HG02759 (cell line): ENCODE measurements around the gene APOO.

ENCODE experiments used
- ATAC-seq: cut with Tn5 transposase; IDR thresholded peaks from one replicate; pipeline ENCODE4 v1.9.1; 2021; ENCODE audit warnings: mild to moderate bottlenecking, moderate library complexity; ENCODE audit not compliant: unreplicated experiment

APOO gene

DNA sequence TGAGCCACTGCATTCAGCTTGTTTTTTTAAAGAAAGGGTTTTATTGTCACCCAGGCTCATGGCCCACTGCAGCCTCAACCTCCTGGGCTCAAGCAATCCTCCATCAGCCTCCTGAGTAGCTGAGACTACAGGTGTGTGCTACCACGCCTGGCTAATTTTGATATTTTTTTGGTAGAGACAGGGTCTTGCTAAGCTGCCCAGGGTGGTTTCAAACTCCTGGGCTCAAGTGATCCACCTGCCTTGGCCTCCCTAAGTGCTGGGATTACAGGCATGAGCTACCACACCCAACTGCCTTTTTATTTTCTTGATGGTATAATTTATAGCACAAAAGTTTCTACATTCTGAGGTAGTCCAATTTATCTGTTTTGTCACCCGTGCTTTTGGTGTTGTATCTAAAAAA lies 85.9 kb downstream of the APOO start:
- ATAC-seq: no peak

DNA sequence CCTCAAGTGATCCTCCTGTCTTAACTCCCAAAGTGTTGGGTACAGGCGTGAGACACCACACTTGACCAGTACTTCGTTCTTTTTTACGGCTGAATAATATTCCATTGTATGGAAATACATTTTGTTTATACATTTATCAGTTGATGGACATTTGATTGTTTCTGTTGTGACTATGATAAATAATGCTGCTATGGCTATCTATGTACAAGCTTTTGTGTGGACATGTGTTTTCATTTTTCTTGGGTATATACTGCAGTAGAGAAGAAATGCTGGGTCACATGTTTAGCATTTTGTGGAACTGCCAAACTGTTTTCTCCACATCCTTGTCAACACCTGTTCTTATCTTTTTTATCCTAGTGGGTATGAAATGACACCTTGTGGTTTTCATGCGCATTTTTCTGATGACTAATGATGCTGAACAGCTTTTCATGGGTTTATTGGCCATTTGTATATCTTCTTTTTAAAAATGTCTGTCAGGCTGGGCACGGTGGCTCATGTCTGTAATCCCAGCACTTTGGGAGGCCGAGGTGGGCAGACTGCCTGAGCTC lies 87.4 kb downstream of the APOO start:
- no peak for ATAC-seq

DNA sequence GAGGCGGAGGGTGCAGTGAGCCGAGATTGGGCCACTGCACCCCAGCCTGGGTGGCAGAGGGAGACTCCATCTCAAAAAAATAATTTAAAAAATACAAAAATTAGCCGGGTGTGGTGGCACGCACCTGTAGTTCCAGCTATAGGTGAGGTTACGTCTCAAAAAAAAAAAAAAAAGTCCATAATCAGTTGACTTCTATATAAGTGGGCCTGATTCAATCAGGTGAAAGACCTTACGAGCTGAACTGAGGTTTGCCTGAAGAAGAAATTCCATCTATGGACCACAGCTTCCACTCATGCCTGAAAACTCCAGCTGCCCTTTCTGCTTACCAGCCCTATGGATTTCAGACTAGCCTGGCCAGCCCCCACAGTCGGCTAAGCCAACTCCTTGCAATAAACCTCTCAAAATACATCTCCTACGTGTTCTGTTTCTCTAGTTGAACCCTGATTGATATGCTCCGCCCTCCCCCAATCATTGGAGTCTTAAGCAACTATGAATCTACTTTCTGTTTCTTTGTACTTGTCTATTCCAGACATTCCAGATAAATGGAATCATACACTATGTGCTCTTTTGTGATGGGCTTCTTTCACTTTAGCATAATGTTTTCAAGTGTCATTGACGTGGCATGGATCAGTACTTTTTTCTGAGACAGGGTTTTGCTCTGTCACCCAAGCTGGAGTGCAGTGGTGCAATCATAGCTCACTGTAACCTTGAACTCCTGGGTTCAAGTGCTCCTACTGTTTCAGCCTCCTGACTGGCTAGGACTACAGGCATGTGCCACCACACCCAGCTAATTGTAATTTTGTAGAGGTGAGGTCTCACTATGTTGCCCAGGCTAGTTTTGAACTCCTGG lies 88.1 kb downstream of the APOO start:
- no peak for ATAC-seq

DNA sequence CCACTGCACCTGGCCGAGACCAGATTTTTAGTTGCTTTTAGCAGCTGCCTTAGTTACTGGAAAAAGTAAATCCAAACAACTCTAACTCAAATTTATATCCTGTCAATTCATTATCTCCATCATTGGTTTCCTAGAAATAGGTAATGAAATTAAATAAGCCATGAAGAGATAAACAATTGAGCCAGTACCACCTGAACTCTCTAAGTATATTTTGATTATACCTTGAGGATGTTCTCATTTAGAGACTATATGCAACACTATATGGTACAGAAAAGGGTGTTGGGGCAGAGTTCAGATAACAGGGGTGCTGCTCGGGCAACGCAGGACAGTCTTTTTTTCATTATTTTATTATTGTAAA lies 89.8 kb downstream of the APOO start:
- ATAC-seq: no peak

DNA sequence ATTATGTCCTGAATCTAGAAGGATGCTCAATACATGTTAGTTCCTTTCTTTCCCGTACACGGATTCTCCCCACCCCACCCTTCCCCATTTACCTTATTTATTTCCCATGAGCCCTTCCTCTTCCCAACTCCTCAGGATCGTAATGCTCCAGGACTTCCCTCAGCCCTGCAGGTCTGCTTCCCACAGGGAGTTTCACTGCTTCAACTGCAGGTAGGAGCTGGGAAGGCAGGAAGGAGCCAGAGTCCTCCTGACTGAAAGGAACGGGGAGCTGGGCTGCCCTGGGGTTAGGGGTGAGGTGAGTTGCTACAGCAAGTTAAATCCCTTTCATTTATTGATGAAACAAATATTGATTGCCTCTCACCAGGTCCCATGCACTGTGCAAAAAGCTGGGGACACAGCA lies 91.6 kb downstream of the APOO start:
- ATAC-seq: no peak

DNA sequence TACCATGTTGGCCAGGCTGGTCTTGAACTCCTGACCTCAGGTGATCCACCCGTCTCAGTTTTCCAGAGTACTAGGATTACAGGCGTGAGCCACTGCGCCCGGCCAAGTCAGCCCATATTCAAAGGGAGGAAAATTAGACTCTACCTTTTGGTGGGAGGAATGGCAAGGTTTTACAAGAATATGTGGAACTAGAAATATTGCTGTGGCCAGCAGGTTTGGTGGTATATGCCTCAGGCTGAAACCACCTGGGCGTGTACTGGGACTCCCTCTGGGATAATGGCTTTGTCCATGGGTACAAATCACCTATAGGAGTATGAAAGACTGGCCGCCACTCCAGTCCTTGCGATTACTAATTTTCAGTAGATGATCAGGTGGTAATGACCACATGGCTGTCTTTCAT lies 92.4 kb downstream of the APOO start:
- no peak for ATAC-seq

DNA sequence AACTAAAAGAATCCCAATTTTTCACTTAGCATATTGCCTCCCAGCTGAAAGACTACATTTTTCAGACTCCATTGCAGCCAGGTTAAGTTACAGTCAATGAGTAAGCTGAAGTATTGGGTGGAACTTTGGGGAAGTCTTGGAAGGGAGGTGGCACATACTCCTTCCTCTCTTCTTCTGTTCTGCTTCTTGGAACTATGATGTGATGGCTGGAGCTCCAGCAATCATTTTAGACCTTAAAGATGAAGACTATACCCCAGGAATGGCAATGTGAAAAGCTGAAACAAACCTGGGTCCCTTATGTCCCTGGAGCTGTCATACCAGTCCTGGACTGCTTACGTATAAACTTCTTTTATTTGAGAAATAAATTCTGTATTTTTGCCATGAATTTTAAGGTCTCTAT lies 93.9 kb downstream of the APOO start:
- no peak for ATAC-seq

DNA sequence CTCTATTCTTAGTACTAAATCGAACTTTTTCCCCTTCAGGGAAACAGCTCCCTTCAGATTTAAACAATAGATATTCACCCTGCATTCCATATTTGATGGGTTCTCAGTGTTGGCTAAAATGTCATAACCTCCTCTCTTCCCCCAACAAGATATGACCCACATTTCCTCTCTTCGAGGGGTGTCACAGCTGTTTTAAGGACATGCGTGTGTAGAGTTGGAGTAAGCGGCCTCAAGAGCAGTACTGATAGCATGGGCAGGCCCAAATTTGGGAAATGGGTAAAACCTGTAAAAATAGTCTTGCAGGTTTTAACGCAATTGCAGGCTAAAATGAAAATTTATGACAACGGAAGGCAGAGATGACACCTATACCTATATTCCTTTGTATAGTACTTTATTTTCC lies 96.1 kb downstream of the APOO start:
- ATAC-seq: no peak

DNA sequence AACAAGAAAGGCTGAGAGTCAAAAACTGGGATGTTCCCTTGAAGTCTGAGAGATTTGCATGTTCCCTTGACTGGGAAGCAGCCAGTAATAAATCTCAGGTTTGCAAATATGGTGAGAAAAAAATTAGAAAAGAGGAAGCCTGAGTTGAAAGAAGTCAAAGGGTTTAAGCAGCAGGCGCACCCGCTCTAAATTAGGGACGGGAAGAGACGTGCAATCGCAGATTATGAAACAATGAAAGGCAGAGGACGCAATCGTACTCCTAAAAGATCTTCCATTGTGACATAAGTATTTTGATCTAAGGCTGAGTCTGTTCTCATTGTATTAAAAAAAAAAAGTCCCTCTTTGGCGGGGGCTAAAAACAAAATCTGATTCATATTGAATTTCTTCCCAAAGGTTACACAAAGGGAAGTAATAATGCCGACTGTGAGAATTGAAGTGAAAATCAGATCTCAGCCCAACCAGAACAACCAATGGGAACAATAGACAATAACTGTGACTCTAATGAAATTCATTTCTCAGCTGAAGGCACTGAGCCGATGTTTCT lies 96.6 kb downstream of the APOO start:
- no peak for ATAC-seq

DNA sequence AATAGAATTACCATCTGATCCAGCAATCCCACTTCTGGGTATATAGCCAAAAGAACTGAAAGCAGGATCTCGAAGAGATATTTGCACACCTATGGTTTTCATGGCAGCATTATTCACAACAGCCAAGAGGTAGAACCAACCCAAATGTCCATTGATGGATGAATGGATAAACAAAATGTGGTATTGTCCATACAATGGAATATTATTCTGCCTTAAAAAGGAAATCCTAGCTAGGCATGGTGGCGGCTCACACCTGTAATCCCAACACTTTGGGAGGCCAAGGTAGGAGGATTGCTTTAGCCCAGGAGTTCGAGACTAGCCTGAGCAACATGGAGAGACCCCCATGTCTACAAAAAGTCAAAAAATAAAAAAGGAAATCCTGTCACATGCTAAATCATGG lies 97.5 kb downstream of the APOO start:
- no peak for ATAC-seq

DNA sequence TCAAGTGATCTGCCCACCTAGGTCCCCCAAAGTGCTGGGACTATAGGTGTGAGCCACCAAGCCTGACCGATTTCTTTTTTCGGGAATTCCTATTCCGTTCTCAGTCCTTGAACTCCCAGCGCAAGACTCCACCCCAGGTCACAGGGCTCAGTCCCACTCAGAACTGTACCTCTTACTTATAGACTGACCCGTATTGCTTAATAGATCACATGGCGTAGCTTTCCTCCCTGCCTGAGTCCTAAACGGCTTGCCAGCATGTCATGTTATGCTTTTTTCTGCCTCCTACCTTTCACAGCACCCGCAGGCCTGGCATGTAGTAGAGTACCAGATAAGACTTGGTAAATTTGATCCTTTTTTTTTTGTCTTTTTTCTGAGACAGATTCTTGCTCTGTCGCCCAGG lies 102.3 kb downstream of the APOO start:
- ATAC-seq: no peak

DNA sequence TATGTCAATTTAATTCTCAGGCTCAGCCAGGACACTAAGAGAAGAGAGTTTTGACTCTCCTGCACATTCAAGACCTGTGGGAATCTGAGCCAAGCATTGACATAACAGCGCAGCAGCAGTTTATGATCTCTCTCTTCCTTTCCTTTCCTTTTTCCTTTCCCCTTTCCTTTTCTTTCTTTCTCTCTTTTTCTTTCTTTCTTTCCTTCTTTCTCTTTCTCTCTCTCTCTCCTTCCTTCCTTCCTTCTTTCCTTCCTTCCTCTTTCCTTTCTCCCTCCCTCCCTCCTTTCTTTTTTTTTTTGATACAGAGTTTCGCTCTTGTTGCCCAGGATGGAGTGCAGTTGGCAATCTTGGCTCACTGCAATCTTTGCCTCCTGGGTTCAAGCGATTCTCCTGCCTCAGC lies 103.2 kb downstream of the APOO start:
- ATAC-seq: no peak

DNA sequence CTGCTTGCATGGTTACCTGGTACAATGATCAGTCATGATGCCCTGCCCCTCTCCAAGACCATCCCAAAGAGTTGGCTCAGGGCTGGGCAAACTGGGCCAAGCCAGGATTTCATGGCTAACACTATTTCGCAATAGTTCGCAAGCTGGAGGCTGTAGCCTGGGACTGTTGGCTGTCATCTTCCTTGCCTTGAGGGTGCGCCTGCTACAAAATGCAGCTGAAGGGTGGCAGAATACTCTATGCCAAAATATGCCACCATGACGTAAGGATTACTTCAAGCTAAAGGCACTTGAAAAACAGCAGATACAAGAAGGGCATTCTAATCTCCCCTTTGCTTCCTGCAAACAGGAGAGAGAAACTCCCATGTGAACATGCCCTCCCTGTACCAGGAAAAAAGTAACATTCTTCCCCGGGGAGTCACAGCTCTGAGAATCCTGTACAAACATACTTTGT lies 103.8 kb downstream of the APOO start:
- ATAC-seq: no peak

DNA sequence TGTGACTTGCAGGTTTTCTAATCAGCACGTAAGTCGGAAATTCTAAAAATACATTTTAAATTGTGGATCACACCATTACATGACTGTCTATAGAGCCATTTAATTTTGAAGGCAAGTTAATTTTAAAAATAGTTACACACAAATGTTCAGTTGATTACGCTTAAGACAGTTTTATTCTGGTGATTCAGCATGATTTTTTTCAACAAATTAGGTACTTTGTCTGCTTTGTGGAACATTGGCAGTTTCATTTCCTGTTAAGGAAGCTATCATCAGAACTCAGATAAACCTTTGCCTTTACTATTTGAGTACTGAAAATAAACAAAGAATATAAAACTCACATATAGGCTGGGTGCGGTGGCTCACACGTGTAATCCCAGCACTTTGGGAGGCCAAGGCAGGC lies 105.3 kb downstream of the APOO start:
- no peak for ATAC-seq

DNA sequence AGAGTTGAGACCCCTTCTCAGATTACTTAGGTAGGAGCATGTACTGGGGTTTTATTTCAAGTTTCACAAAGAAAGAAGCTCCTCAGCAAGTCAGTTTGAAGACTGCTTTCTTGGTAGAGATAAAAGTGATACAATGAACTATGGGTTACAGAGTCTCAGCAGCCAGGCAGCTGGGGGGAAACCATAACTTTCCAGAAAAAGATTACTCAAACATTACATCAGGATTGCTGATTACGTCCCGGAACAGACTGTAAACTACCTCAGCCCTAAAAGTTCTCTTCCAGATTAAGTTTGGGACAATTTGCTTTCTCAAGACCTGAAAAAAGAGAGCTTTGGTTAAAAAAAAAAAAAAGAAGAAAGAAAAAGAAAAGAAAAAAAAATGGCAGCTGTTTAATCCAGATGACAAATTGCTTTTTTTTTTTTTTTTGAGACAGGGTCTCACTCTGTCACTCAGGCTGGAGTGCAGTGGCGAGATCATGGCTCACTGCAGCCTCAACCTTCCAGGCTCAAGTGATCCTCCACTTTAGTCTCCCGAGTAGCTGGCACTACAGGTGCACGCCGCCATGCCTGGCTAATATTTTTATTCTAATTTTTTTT lies 108.2 kb downstream of the APOO start:
- ATAC-seq: no peak

DNA sequence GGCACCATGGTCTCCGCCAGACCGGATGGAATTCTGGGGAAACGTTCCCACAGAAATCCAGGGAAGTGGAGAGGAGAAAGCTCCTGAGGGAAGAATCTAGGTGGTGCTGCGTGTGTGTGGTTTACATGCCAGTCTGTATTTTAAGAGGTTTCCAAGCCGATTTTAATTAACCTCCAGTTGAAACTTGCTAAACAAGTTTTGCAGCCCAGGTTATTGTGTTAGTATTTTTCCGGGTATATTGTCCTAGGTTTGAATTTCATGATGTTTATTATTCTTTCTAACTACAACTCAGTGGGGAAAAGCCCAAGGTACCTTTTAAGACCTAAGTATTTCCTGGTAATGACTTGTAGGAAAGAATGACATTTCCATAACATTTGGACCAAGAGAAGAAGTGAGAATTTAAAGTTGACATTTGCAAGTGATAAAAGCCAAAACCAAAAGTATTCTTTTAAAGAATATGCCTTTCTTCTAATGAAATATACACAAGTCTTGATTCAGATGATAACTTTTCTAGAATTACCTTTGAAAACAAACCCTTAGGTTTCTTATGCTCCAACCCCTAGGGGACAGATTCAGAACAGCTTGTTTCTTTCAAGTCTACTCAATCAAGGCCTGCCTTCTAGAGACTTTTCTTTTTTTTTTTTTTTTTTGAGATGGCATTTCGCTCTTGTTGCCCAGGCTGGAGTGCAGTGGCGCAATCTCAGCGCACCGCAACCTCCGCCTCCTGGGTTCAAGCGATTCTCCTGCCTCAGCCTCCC lies 110.2 kb downstream of the APOO start:
- ATAC-seq: no peak

DNA sequence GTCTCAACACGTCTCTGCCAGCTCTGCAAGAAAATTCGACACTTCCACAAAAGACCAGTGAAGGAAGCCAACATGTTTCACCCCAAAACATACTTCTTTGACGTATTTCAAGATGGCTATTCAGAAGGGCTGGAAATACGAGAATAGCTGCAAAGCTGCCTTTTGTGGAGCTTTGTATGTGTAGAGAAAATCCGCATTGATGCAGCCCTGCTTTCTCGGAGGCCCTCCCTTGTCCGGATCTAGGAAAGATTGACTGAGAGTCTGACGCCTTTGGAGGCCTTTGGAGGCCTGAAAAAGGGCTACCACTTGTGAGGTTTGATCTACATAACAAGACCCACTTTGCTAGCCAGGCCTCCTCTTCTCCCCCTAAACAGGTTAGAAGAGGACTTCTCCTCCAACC lies 112.5 kb downstream of the APOO start:
- no peak for ATAC-seq

DNA sequence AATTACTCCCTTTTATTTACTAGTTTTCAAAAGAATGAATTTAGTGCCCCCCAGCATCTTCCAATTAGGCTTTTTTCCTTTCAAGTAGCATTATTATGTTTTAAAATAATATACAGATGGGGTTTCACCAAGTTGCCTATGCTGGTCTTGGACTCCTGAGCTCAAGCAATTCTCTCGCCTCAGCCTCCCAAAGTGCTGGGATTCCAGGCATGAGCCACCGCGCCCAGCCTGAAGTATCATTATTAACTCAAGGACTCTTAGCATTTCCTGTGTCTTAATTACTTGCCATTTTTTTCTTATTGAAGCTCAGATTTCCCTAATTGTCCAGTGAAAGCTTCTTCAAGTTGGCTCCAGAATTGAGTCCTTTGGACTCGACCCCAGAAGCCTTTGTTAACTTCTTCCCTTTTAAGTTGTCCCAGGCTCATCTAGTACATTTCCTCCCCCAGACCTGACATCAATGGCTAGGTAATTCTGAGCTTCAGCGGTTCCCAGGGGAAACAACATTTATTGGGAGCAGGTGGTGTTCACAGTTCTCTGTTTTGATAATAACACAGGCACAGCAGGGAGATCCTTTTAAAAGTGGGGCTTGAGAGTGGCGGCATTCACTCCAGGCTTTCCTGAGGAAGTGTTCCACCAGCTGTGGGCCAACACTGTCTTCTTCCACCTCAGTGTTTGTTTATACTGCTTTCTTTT lies 114.7 kb downstream of the APOO start:
- no peak for ATAC-seq

DNA sequence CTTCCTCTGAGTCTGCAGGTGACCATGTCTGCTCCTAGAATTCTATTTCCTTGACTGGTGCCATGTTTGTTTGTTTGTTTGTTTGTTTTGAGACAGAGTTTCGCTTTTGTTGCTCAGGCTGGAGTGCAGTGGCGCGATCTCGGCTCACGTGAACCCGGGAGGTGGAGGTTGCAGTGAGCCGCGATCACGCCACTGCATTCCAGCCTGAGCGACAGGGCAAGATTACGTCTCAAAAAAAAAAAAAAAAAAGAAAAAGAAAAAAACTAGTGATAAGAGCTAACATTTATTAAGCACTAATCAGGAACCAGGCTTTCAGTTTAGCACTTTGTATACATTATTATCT lies 117.6 kb downstream of the APOO start:
- ATAC-seq: no peak

DNA sequence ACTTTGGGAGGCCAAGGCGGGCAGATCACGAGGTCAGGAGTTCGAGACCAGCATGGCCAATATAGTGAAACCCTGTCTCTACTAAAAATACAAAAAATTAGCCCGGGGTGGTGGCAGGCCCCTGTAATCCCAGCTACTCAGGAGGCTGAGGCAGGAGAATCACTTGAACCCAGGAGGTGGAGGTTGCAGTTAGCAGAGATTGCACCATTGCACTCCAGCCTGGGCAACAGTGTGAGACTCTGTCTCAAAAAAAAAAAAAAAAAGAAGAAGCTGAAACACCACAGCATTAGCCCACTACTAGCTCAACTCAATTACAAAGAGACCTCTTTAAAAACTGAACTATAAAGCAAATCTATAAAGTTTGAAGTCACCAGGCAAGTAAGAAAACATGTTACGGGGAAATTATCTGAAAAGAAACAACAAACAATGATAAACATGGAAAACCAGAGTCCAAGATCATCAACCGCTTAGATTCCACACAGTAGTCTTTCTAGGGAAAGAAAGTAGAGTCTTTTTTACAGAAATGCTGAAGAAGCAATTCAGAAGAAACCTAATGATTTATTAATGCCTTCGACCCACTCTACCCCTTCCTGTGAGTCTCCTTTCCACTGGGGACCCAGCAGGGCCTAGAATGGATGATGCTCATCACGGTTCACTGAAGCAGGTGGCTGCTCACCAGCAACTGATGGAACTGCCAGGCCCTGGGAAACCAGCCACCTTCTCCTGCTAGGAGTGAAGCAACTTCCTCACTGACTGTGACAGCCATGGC lies 118.2 kb downstream of the APOO start:
- no peak for ATAC-seq
